Activated CD4-positive, alpha-beta T cell treated with anti-CD3 and anti-CD28 coated beads for 36 hours (primary cell): ENCODE measurements around the gene HAND1. TPM values are rescaled to one million over a fixed set of nuclear protein-coding genes. Genes with fewer than 3 reads are reported as not detected.
A peak's percentile ranks its signal among the peaks of the same experiment; 100 is the strongest.

Experiments used
- ATAC-seq: fragments of 200-7000 bp; cut with Tn5 transposase; one replicate; pipeline ENCODE4 v1.10.0; 2021; ENCODE audit warnings: mild to moderate bottlenecking, moderate library complexity
- CTCF ChIA-PET: fragments of 350-600 bp; sonication (Branson Sonifier 250); formaldehyde crosslinking; loops from one replicate; lab custom pipeline; 2021; ENCODE audit warnings: antibody characterized with exemption; lab: Charles Lee
- POLR2A ChIA-PET: fragments of 350-600 bp; sonication (Branson Sonifier 250); formaldehyde crosslinking; loops from one replicate; lab custom pipeline; 2021; ENCODE audit warnings: antibody characterized with exemption, inconsistent platforms; lab: Charles Lee
- DNase-seq: peaks from one replicate; pipeline ENCODE4 v3.0.0-alpha.2; 2020
- H3K27ac Mint-ChIP-seq: one replicate; pipeline ENCODE4 v1.8.0; 2021; ENCODE audit warnings: mixed read lengths
- H3K27me3 Mint-ChIP-seq: one replicate; pipeline ENCODE4 v1.8.0; 2021; ENCODE audit warnings: mixed read lengths
- H3K36me3 Mint-ChIP-seq: one replicate; pipeline ENCODE4 v1.8.0; 2021; ENCODE audit warnings: low read depth, mixed read lengths
- H3K4me1 Mint-ChIP-seq: one replicate; pipeline ENCODE4 v1.8.0; 2021; ENCODE audit warnings: mixed read lengths
- H3K4me3 Mint-ChIP-seq: one replicate; pipeline ENCODE4 v1.8.0; 2021; ENCODE audit warnings: mild to moderate bottlenecking, moderate library complexity, mixed read lengths
- H3K9me3 Mint-ChIP-seq: one replicate; pipeline ENCODE4 v1.8.0; 2021; ENCODE audit warnings: low read depth, mixed read lengths
- intact Hi-C, 2 experiments: fragments of 100-400 bp; cut with DNase I in 1 of 2; cut with micrococcal nuclease in 1 of 2; formaldehyde crosslinking; loops; one replicate each; pipeline versions ENCODE4 v1.14.2 to v1.15.1; 2022 to 2024; cut with DNase I, micrococcal nuclease
- total RNA-seq, 2 experiments: library from RNA; stranded (reverse); gene quantifications; one replicate each; pipeline ENCODE4 v1.2.3, GENCODE V29; 2021

HAND1 gene
- total RNA-seq, 2 experiments from 2014 or later, result not detected

DNA sequence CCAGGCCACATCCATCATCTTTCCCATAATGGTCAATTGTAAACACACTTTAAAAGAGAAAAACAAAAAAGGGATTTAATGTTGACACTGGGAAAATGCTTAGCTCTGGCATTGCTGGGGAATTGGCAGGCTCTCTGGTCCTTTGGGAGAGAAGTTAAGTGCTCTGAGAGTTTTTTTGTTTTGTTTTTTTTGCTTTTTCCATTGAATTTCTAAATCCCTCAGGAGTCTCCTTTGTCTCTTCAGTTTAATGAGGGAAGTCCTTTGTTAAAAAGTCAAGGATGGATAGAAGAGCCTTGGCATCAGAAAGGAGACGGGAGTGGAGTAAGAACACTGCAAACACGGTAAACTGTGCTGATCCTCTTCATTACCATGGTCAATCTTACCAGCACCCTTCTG lies 7.1 kb upstream of the HAND1 start:
- intact Hi-C loops, result no loop called here
- Mint-ChIP-seq H3K36me3 (no peaks in the 10 kb centered on the region), H3K4me1 (peaks cover 28% of the 10 kb centered on the region), H3K27me3 (peaks cover 82% of the 10 kb centered on the region), H3K4me3 (no peak overlapping the region), H3K9me3 (no peaks in the 10 kb centered on the region), H3K27ac (no peak overlapping the region)
- POLR2A ChIA-PET, result interaction anchor here (0.8 kb wide), 1 partner anchor 10 kb away, joined by 4 read pairs; no protein-coding TSS in a partner anchor
- CTCF ChIA-PET, result interaction anchor here (1.2 to 1.8 kb wide), 2 partner anchors 13 to 17 kb away, joined by 3 to 5 read pairs; no protein-coding TSS in a partner anchor
- DNase-seq (no peak), ATAC-seq (no peak)

DNA sequence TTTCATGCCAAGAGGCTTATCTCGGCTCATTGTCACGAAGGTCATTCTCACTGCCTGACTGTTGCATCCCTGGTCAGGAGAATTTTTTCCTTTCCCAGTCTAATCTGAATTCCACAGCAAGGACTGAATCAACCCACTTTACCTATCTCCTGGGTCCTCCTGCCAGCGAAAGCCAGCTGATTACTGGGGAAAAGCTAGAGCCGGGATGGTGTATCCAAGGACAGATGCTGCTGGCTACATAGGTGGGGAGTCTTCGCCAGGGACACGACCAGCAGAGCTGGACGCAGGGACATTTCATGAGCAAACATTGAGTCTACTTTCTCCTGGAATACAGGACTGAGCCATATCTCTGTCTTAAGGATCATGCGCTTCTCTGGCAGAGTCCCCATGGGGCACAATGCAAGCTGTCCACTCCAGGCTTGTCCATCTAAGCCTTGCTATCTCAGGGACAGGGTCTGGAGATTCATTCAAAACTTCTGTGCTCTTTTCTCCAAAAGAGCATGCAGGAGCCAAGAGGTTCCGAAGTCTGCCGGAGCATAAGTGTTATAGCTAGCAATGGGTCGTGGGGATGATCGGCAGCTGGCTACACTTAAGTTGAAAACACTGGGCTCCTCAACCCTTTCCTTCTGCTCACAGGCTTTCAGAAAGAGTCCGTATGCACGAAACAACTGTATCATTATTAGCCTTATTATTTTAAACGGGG lies 6.5 kb upstream of the HAND1 start:
- Mint-ChIP-seq H3K27me3 (peaks cover 82% of the 10 kb centered on the region), H3K36me3 (no peaks in the 10 kb centered on the region), H3K9me3 (no peaks in the 10 kb centered on the region), H3K27ac (no peak overlapping the region), H3K4me1 (peaks cover 30% of the 10 kb centered on the region), H3K4me3 (no peak overlapping the region)
- no peak for ATAC-seq
- no peak for DNase-seq
- POLR2A ChIA-PET, result interaction anchor here (0.6 to 0.8 kb wide), 2 partner anchors 10 to 61 kb away, joined by 3 to 4 read pairs; no protein-coding TSS in a partner anchor
- intact Hi-C loops, result loop anchor here in 1 of 2 experiments (1.0 kb wide), 1 partner anchor 8 kb away; no protein-coding TSS in a partner anchor
- CTCF ChIA-PET, result interaction anchor here (0.9 to 1.8 kb wide), 5 partner anchors 13 to 37 kb away, joined by 3 to 5 read pairs (median 5); no protein-coding TSS in a partner anchor

DNA sequence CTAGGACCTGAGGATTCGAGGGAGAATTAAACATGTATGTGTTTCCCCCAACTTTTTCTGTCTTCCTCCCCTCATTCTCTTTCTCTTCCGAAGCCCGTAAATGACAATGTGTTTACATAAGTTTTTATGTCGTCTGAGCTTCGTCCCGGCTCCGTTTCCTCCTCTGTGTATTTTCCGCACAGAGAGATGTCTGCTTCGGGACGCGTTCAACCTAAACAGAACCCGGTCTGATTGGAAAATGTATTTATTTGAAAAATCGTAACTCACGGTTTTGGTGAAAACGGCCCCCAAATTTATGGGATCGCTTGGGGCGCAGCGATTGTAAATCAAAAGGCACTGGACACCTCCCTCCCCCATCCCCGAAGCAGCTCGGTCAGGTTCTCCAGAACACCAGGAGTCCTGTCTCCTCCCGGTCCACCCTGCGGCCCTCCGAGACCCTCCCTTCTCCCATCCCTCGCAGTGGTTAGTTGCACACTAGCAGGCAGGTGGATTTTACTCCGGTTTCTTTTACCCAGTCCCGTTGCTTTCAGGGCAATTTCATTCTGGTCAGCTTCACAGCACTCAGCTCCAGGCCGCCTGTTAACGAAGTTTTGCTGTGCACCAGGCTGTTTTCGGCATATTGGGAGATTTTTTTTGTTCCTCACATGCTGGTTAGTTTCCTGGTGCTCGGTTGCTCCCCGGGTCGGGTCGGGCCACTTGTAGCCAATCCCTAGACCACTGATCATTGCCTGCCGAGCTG lies 5.8 kb upstream of the HAND1 start:
- ChIA-PET CTCF (interaction anchor here (0.5 to 1.8 kb wide), 4 partner anchors 15 to 128 kb away, joined by 3 to 5 read pairs (median 4); no protein-coding TSS in a partner anchor), POLR2A (no interaction called here)
- Mint-ChIP-seq H3K36me3 (no peaks in the 10 kb centered on the region), H3K9me3 (no peaks in the 10 kb centered on the region), H3K27ac (no peak overlapping the region), H3K27me3 (peaks cover 84% of the 10 kb centered on the region), H3K4me3 (no peak overlapping the region), H3K4me1 (peaks cover 32% of the 10 kb centered on the region)
- intact Hi-C loops, result loop anchor here in 1 of 2 experiments (1.0 kb wide), 1 partner anchor 8 kb away; no protein-coding TSS in a partner anchor
- no peak for DNase-seq
- no peak for ATAC-seq

DNA sequence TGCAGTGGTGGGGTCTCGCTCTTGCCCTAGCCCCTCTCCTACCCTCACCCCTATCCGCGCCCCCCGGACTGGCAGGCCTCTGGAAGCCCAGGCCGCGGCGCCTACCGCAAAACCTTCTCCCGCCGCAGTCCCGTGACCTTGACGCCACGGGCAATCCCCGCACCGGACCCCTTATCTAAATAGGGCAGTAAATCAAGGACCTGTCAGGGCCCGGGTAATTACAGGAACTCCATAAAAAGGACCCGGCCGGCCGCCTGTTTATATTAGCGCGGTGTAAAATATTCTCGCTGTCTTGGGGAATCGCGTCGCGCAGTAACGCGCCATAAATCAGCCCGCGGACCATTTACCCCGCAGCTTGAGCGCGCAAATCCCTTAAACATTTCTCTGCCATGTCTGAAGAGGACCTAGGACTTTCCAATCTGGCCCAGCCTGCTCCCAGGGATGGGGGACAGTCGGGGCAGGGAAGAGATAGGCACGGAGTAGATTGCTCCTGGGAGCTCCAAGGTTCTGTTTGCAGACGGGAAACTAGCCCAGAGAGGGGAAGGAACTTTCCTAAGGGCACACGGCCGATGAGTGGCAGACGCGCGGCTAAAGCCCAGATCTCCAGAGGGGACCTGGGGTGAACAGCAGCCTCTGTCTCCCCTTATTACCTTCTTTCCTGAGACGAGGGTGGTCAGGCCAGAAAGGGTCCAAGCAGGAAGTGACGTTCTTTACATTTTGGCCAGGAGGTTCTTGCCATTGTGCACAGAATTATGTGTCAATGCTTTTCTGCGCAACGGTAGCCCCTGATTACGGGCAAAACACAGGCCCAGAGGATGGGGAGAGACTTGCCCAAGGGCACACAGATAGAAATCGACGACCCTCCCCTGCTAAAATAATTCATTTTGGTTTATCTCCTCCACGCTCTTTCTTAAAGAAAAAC lies 4.8 kb upstream of the HAND1 start:
- Mint-ChIP-seq H3K9me3 (no peaks in the 10 kb centered on the region), H3K4me3 (no peak overlapping the region), H3K27ac (no peak overlapping the region), H3K4me1 (peaks cover 33% of the 10 kb centered on the region), H3K36me3 (no peaks in the 10 kb centered on the region), H3K27me3 (peaks cover 84% of the 10 kb centered on the region)
- DNase-seq (no peak), ATAC-seq (no peak)
- intact Hi-C loops, result loop anchor here in 1 of 2 experiments (1.0 kb wide), 1 partner anchor 8 kb away; no protein-coding TSS in a partner anchor
- CTCF ChIA-PET, result interaction anchor here (0.8 to 1.8 kb wide), 3 partner anchors 14 to 37 kb away, joined by 3 to 5 read pairs (median 5); no protein-coding TSS in a partner anchor
- POLR2A ChIA-PET, result no interaction called here

DNA sequence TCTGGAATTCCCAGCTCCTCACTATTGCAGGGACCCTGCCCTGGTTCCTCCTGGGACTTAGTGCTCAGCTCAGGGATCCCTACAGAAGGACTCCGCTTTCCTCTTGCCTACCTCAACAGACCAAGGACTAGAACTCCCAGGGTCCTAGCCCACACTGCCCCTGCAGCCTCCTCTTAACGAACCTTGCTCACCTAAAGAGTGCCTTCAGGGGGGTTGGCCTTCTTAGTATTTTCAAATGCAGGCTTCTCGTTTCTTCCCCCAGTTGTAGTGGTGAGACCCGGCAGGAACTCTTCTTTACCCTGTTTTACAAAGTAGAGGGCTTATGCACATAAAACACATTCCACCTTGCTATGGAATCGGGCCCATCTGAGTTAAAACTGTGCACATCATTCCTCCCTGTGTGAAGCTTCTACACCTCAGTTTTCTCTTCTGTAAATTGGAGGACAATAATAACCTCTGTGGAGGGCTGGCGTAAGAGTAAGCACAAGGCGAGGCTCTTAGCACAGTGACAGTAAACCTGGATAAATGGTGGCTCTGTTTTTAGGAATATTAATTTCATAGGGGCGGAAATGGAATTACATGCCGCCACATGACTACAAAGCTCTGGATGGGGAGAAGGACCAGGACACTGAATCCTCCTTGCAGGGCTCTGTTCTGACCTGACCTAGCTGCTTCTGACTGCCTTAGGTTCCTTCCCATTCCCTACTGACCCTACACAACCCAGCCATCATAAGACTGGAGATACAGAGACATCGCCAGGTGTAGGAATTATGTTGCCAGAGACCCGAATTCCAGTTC lies 3.8 kb upstream of the HAND1 start:
- intact Hi-C loops, result loop anchor here in 1 of 2 experiments (1.0 kb wide), 1 partner anchor 7 kb away; no protein-coding TSS in a partner anchor
- peaks cover 87% of the 10 kb centered on the region for H3K27me3 Mint-ChIP-seq
- H3K9me3 Mint-ChIP-seq, result no peaks in the 10 kb centered on the region
- H3K4me3 Mint-ChIP-seq, result no peak overlapping the region
- CTCF ChIA-PET, result interaction anchor here (0.8 to 1.6 kb wide), 2 partner anchors 38 to 131 kb away, joined by 3 read pairs; no protein-coding TSS in a partner anchor
- no peak overlapping the region for H3K27ac Mint-ChIP-seq
- peaks cover 34% of the 10 kb centered on the region for H3K4me1 Mint-ChIP-seq
- ATAC-seq (no peak), DNase-seq (no peak)
- POLR2A ChIA-PET, result no interaction called here
- no peaks in the 10 kb centered on the region for H3K36me3 Mint-ChIP-seq

DNA sequence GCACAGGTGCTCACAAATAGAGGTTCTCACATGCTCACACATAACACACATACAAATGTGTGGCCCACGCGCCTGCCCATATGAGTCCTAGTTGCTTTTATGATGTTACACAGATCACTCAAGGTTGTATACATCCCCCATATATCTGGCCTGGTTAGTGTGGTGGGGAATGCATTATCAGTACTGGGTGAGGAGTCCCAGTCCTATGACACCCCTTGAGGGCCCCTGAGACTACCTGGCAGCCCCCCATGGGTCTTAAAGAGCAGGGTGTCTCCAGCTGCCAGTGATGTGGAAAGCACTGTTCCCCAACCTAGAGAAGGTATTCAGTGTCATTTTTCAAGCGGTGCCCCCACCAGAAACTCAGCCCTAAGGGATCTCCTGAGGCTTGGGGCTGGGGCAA lies 2.8 kb upstream of the HAND1 start:
- H3K4me3 Mint-ChIP-seq, result no peak overlapping the region
- no peak overlapping the region for H3K27ac Mint-ChIP-seq
- ATAC-seq (no peak), DNase-seq (no peak)
- peaks cover 85% of the 10 kb centered on the region for H3K27me3 Mint-ChIP-seq
- POLR2A ChIA-PET, result no interaction called here
- H3K4me1 Mint-ChIP-seq, result peaks cover 39% of the 10 kb centered on the region
- intact Hi-C loops, result no loop called here
- CTCF ChIA-PET, result interaction anchor here (0.7 to 1.6 kb wide), 2 partner anchors 14 to 132 kb away, joined by 3 read pairs; no protein-coding TSS in a partner anchor
- no peaks in the 10 kb centered on the region for H3K36me3 Mint-ChIP-seq
- no peaks in the 10 kb centered on the region for H3K9me3 Mint-ChIP-seq

DNA sequence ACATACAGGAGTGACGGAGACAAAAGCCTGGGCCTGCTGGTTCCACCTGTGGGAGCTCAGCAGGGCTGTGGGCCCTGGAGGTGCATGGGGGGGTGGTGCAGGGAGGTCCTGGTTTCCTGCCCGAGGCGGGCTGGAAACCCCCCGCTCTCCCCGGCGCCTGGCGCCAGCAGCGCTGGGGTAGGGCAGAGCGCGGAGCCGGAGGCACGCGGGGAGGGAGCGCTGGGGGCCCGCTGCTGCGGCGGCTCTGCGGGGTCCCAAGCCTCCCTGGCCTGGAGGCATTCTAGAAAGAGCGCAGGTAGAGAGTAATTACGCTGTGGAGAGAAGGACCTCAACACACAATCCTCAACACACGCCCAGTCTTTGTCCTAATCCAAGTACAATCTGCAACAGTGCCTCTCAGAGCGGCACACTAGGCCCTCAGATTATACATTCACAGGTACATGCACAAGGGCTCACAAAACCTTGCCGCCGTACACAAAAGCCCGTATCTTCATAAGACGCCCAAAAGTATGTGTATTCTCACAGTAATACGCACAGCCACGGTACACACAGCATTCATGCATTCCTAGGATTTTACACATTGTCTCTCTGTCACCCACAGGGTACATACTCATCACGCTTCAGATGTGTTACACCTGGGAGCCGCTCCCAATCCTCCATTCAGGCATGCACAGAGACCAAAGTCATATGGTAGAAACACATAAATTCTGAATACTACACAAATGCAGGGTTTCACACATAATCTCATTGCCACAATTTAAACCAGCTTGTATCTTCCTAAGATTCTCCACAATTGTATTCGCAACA lies 2.1 kb upstream of the HAND1 start:
- no peaks in the 10 kb centered on the region for H3K36me3 Mint-ChIP-seq
- ChIA-PET CTCF (interaction anchor here (0.7 to 1.6 kb wide), 2 partner anchors 13 to 133 kb away, joined by 3 read pairs; no protein-coding TSS in a partner anchor), POLR2A (interaction anchor here (0.7 kb wide), 1 partner anchor 379 kb away, joined by 8 read pairs; the partner anchor contains the start of gene CNOT8)
- ATAC-seq (no peak), DNase-seq (no peak)
- no peaks in the 10 kb centered on the region for H3K9me3 Mint-ChIP-seq
- H3K4me1 Mint-ChIP-seq, result peaks cover 39% of the 10 kb centered on the region
- H3K4me3 Mint-ChIP-seq, result no peak overlapping the region
- peaks cover 83% of the 10 kb centered on the region for H3K27me3 Mint-ChIP-seq
- intact Hi-C loops, result no loop called here
- no peak overlapping the region for H3K27ac Mint-ChIP-seq

DNA sequence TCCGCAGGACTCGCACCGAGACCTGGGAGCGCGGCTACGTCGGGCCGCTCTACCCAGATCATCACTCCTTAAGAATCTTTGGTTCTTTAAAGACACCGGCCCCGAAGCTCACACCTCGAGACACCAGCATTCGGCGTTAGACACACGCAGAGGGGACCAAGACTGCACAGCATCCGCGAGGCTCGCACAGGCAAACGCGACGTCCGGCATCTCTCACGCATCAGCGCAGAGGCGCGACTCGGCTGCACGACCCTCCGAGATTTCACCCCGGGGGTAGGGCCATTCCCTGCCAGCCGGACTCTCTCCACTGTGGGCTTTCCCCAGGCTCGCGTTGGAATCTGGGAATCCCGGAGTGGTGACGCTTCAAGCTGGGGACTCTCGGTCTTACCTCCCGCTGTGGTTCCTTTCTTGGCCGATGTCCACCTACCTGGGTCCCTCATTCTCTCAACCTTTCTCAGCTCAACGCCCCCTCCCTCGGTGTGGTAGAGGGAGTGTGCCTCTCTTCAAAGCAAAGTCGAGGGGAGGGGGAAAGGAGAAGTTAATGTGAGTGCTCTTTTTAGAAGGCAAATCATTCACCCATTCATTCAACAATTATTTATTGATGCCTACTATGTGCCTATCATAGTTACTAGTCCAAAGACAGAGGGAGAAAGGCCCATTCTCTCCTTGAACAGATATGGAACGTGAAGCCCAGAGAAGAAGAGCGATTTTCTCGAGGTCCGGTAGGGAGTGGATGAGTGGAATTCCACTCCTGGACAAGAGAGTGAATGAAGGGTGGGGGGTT lies 1.3 kb upstream of the HAND1 start:
- intact Hi-C loops, result no loop called here
- CTCF ChIA-PET, result interaction anchor here (0.6 kb wide), 1 partner anchor 140 kb away, joined by 3 read pairs; no protein-coding TSS in a partner anchor
- peaks cover 47% of the 10 kb centered on the region for H3K4me1 Mint-ChIP-seq
- ATAC-seq, result peak; percentile 28
- H3K27me3 Mint-ChIP-seq, result peaks cover 83% of the 10 kb centered on the region
- no peak overlapping the region for H3K4me3 Mint-ChIP-seq
- POLR2A ChIA-PET, result interaction anchor here (0.7 kb wide), 1 partner anchor 379 kb away, joined by 8 read pairs; the partner anchor contains the start of gene CNOT8
- H3K9me3 Mint-ChIP-seq, result no peaks in the 10 kb centered on the region
- no peak overlapping the region for H3K27ac Mint-ChIP-seq
- no peaks in the 10 kb centered on the region for H3K36me3 Mint-ChIP-seq
- DNase-seq, result peak; percentile 43

DNA sequence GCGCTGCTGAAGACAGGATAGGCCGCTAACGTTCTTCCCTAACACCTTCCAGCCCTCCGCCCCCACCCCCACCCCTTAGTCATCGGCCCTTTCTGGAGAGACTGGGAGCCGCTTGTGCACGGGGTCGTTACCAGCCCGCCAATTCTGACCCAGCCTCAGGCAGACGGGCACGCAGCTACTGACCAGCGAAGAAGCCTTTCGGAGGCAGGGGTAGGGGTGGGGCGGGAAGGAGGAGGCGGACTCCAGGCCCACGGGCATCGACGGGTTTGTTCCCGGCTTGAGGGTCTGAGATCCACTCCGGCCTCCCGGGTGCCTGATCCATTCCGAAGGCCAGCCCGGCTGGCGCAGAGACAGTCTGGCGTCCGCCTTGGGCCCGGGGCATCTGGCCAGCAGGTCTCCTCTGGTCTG lies 729 bp upstream of the HAND1 start:
- ChIA-PET POLR2A (no interaction called here), CTCF (interaction anchor here (0.6 kb wide), 1 partner anchor 140 kb away, joined by 3 read pairs; no protein-coding TSS in a partner anchor)
- no peaks in the 10 kb centered on the region for H3K36me3 Mint-ChIP-seq
- intact Hi-C loops, result no loop called here
- no peak overlapping the region for H3K27ac Mint-ChIP-seq
- no peak overlapping the region for H3K4me3 Mint-ChIP-seq
- H3K4me1 Mint-ChIP-seq, result peaks cover 49% of the 10 kb centered on the region
- no peak for ATAC-seq
- no peak for DNase-seq
- no peaks in the 10 kb centered on the region for H3K9me3 Mint-ChIP-seq
- H3K27me3 Mint-ChIP-seq, result peaks cover 83% of the 10 kb centered on the region
